HEK293 (cell line): ENCODE results near the gene SNTB2.

Source experiments
- CTCF ChIP-seq: fragments of 450-650 bp; formaldehyde crosslinking; IDR thresholded peaks from 2 replicates; pipeline ENCODE4 v1.5.1; 2016; ENCODE audit warnings: missing biosample characterization, missing genetic modification characterization
- GLIS1 ChIP-seq: fragments of 450-650 bp; formaldehyde crosslinking; IDR thresholded peaks from 2 replicates; pipeline ENCODE4 v1.5.1; 2016; ENCODE audit warnings: missing biosample characterization, missing genetic modification characterization
- SETDB1 ChIP-seq: IDR thresholded peaks from one replicate; pipeline ENCODE4 v1.6.1; 2017; ENCODE audit warnings: mild to moderate bottlenecking, low read length, moderate library complexity, mixed read lengths; ENCODE audit not compliant: insufficient read length
- ZNF174 ChIP-seq: fragments of 450-650 bp; formaldehyde crosslinking; IDR thresholded peaks from 2 replicates; pipeline ENCODE4 v1.5.0; 2017; ENCODE audit warnings: missing biosample characterization, mild to moderate bottlenecking, missing genetic modification characterization
- ZNF366 ChIP-seq: fragments of 450-650 bp; formaldehyde crosslinking; conservative IDR thresholded peaks from 2 replicates; pipeline ENCODE4 v1.5.1; 2016; ENCODE audit warnings: missing biosample characterization, missing genetic modification characterization
- ZNF398 ChIP-seq: fragments of 450-650 bp; formaldehyde crosslinking; IDR thresholded peaks from 2 replicates; pipeline ENCODE4 v1.5.1; 2017; ENCODE audit warnings: missing biosample characterization, missing genetic modification characterization
- ZNF677 ChIP-seq: fragments of 450-650 bp; IDR thresholded peaks from 2 replicates; pipeline ENCODE4 v1.5.0; 2018; ENCODE audit warnings: missing biosample characterization, mild to moderate bottlenecking, missing genetic modification characterization, moderate library complexity
- ZXDB ChIP-seq: fragments of 450-650 bp; formaldehyde crosslinking; IDR thresholded peaks from 2 replicates; pipeline ENCODE4 v1.5.1; 2016; ENCODE audit warnings: missing biosample characterization, missing genetic modification characterization
- TF ChIP-seq, protein P1 (sequence below): fragments of 450-650 bp; formaldehyde crosslinking; IDR thresholded peaks from 2 replicates; pipeline ENCODE4 v1.5.1; 2016; ENCODE audit warnings: missing biosample characterization, missing genetic modification characterization
- TF ChIP-seq, protein P2 (sequence below): fragments of 450-650 bp; formaldehyde crosslinking; IDR thresholded peaks from 2 replicates; pipeline ENCODE4 v1.5.1; 2016; ENCODE audit warnings: missing biosample characterization, missing genetic modification characterization

DNA sequence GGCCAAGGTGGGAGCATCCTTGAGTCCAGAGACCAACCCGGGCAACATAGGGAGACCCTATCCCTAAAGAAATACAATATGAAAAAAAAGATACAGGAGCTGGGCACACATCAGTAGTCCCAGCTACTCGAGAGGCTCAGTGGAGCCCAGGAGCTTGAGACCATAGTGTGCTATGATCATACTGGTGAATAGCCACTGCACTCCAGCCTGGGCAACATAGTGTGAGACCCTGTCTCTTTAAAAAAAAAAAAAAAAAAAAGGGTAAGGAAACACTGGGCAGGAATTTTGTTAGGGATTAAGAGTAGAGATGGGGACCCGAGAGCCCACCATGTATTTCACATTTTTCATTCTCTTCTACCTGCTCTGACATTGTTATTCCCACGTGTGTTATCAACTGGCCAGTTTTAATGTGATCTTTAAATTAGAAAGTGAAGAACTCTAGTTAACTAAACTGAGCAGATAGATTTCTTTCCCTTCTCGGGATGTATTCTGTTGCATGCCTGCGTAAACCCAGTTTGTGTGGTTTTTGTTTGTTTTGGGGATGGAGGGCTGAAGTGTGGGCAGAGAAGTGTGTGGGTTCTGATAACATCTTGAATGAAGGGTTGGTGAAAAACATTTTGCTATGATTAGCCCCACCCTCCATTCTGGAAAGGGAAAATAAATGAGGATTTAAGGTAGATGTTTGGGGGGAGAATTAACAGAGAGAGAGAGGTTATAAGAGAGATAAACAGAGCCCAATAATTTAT is 17.2 kb upstream of the SNTB2 start:
- TF ChIP-seq CTCF: no peak
- TF ChIP-seq ZNF174 (tag by site-specific recombination): no peak
- TF ChIP-seq SETDB1: no peak
- TF ChIP-seq, protein P1, sequence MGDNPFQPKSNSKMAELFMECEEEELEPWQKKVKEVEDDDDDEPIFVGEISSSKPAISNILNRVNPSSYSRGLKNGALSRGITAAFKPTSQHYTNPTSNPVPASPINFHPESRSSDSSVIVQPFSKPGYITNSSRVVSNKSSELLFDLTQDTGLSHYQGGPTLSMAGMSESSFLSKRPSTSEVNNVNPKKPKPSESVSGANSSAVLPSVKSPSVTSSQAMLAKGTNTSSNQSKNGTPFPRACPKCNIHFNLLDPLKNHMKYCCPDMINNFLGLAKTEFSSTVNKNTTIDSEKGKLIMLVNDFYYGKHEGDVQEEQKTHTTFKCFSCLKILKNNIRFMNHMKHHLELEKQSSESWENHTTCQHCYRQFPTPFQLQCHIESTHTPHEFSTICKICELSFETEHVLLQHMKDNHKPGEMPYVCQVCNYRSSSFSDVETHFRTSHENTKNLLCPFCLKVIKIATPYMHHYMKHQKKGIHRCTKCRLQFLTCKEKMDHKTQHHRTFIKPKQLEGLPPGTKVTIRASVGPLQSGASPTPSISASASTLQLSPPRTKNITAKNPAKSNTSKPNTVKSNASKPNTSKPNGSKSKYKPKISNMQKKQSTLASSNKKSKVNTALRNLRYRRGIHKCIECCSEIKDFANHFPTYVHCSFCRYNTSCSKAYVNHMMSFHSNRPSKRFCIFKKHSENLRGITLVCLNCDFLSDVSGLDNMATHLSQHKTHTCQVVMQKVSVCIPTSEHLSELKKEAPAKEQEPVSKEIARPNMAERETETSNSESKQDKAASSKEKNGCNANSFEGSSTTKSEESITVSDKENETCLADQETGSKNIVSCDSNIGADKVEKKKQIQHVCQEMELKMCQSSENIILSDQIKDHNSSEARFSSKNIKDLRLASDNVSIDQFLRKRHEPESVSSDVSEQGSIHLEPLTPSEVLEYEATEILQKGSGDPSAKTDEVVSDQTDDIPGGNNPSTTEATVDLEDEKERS (tag by site-specific recombination): no peak
- no peak for TF ChIP-seq GLIS1 (tag by site-specific recombination)
- no peak for TF ChIP-seq ZNF366 (tag by site-specific recombination)
- no peak for TF ChIP-seq ZNF398 (tag by site-specific recombination)
- TF ChIP-seq ZXDB (tag by site-specific recombination): no peak
- TF ChIP-seq ZNF677: no peak
- TF ChIP-seq, protein P2, sequence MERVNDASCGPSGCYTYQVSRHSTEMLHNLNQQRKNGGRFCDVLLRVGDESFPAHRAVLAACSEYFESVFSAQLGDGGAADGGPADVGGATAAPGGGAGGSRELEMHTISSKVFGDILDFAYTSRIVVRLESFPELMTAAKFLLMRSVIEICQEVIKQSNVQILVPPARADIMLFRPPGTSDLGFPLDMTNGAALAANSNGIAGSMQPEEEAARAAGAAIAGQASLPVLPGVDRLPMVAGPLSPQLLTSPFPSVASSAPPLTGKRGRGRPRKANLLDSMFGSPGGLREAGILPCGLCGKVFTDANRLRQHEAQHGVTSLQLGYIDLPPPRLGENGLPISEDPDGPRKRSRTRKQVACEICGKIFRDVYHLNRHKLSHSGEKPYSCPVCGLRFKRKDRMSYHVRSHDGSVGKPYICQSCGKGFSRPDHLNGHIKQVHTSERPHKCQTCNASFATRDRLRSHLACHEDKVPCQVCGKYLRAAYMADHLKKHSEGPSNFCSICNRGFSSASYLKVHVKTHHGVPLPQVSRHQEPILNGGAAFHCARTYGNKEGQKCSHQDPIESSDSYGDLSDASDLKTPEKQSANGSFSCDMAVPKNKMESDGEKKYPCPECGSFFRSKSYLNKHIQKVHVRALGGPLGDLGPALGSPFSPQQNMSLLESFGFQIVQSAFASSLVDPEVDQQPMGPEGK (tag by site-specific recombination): no peak
